ENCODE measurements around the gene SCART1.

- TF ChIP-seq, protein P1, sequence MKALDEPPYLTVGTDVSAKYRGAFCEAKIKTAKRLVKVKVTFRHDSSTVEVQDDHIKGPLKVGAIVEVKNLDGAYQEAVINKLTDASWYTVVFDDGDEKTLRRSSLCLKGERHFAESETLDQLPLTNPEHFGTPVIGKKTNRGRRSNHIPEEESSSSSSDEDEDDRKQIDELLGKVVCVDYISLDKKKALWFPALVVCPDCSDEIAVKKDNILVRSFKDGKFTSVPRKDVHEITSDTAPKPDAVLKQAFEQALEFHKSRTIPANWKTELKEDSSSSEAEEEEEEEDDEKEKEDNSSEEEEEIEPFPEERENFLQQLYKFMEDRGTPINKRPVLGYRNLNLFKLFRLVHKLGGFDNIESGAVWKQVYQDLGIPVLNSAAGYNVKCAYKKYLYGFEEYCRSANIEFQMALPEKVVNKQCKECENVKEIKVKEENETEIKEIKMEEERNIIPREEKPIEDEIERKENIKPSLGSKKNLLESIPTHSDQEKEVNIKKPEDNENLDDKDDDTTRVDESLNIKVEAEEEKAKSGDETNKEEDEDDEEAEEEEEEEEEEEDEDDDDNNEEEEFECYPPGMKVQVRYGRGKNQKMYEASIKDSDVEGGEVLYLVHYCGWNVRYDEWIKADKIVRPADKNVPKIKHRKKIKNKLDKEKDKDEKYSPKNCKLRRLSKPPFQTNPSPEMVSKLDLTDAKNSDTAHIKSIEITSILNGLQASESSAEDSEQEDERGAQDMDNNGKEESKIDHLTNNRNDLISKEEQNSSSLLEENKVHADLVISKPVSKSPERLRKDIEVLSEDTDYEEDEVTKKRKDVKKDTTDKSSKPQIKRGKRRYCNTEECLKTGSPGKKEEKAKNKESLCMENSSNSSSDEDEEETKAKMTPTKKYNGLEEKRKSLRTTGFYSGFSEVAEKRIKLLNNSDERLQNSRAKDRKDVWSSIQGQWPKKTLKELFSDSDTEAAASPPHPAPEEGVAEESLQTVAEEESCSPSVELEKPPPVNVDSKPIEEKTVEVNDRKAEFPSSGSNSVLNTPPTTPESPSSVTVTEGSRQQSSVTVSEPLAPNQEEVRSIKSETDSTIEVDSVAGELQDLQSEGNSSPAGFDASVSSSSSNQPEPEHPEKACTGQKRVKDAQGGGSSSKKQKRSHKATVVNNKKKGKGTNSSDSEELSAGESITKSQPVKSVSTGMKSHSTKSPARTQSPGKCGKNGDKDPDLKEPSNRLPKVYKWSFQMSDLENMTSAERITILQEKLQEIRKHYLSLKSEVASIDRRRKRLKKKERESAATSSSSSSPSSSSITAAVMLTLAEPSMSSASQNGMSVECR (CRISPR knock-in tag; IDR thresholded peaks at IDR 0.05; ENCODE audit: borderline replicate concordance), result no peak
- no peak for TF ChIP-seq ZNF423 (CRISPR knock-in tag; IDR thresholded peaks at IDR 0.05)
- no peak for TF ChIP-seq SP1 (CRISPR knock-in tag; conservative IDR thresholded peaks at IDR 0.05)
- no peak for TF ChIP-seq RORB (CRISPR knock-in tag; IDR thresholded peaks at IDR 0.05)
- no peak for TF ChIP-seq CTCF (IDR thresholded peaks at IDR 0.05)
- TF ChIP-seq, protein P2, sequence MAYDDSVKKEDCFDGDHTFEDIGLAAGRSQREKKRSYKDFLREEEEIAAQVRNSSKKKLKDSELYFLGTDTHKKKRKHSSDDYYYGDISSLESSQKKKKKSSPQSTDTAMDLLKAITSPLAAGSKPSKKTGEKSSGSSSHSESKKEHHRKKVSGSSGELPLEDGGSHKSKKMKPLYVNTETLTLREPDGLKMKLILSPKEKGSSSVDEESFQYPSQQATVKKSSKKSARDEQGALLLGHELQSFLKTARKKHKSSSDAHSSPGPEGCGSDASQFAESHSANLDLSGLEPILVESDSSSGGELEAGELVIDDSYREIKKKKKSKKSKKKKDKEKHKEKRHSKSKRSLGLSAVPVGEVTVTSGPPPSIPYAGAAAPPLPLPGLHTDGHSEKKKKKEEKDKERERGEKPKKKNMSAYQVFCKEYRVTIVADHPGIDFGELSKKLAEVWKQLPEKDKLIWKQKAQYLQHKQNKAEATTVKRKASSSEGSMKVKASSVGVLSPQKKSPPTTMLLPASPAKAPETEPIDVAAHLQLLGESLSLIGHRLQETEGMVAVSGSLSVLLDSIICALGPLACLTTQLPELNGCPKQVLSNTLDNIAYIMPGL (CRISPR knock-in tag; IDR thresholded peaks at IDR 0.05), result no peak
- no peak for TF ChIP-seq ATF2 (CRISPR knock-in tag; IDR thresholded peaks at IDR 0.05; ENCODE audit: borderline replicate concordance, low read depth)
- TF ChIP-seq, protein P3, sequence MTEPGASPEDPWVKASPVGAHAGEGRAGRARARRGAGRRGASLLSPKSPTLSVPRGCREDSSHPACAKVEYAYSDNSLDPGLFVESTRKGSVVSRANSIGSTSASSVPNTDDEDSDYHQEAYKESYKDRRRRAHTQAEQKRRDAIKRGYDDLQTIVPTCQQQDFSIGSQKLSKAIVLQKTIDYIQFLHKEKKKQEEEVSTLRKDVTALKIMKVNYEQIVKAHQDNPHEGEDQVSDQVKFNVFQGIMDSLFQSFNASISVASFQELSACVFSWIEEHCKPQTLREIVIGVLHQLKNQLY (CRISPR knock-in tag; IDR thresholded peaks at IDR 0.05), result no peak
- no peak for TF ChIP-seq IRF1 (CRISPR knock-in tag; IDR thresholded peaks at IDR 0.05)
- TF ChIP-seq ESRRA (CRISPR knock-in tag; IDR thresholded peaks at IDR 0.05; ENCODE audit: borderline replicate concordance), result no peak
- no peak for TF ChIP-seq ZNF512 (CRISPR knock-in tag; IDR thresholded peaks at IDR 0.05; ENCODE audit: borderline replicate concordance)
- no peak for TF ChIP-seq JUN (CRISPR knock-in tag; IDR thresholded peaks at IDR 0.05)
- no peak for TF ChIP-seq ATF1 (CRISPR knock-in tag; IDR thresholded peaks at IDR 0.05)
- TF ChIP-seq, protein P4, sequence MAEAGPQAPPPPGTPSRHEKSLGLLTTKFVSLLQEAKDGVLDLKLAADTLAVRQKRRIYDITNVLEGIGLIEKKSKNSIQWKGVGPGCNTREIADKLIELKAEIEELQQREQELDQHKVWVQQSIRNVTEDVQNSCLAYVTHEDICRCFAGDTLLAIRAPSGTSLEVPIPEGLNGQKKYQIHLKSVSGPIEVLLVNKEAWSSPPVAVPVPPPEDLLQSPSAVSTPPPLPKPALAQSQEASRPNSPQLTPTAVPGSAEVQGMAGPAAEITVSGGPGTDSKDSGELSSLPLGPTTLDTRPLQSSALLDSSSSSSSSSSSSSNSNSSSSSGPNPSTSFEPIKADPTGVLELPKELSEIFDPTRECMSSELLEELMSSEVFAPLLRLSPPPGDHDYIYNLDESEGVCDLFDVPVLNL (CRISPR knock-in tag; IDR thresholded peaks at IDR 0.05; ENCODE audit: borderline replicate concordance, low read depth), result no peak
These were observed 11.4 kb upstream of the SCART1 start for GRCh38 chr10:133442191-133442966.
